ENCODE measurements around the gene GRAMD1C. TPM values are rescaled to one million over a fixed set of nuclear protein-coding genes. Genes with fewer than 3 reads are reported as not detected.

GRAMD1C gene
- total and polyA plus RNA-seq, 2 donors (not counting 1 experiment from before 2014, with no cell fraction given), result 0.82 to 7.8 TPM

- Histone ChIP-seq H2AFZ (ENCODE audit: low read length) (no peak overlapping the region), H3K27ac (ENCODE audit: insufficient read depth, low read length) (no peak overlapping the region)
Measured at GRCh38 chr3:113896930-113897329, 58.3 kb downstream of the GRAMD1C start.

DNA sequence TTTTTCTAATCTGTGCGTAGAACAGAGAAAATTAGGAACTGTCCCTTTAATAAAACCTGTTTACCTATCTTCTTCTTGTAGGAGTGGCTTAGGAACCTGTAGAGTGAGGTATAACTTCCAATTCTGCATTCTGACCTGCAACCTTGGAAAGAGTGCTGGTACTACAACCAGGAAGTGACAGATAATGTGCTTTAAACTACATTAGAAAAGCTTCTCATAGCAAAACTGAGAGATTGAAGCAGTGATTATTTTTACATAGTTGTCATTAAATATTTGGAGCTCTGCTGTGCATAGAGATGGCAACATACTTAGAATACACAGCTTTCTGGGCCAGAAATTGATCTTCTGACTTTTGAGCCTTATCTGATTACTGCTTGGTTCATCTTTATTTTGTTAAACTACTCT, 58.8 kb downstream of the GRAMD1C start:
- no peaks in the 10 kb centered on the region for H3K27me3 ChIP-seq (ENCODE audit: control insufficient read depth, insufficient read depth, low read length)
- peak overlapping the region in 2 of 4 experiments; percentile 10 to 29 for H3K4me3 ChIP-seq (replicated peaks in 1 of 4; ENCODE audit: control extremely low read depth in 1 of 4, insufficient read depth in 1 of 4, low read depth in 3 of 4, low read length in 4 of 4)
- H4K20me1 ChIP-seq (ENCODE audit: control insufficient read depth, extremely low read depth, insufficient read depth, low read length), result no peaks in the 10 kb centered on the region
- no peak overlapping the region for H3K9ac ChIP-seq (ENCODE audit: insufficient read depth, low read length)
- H3K36me3 ChIP-seq (ENCODE audit: control insufficient read depth, insufficient read depth, low read length), result no peaks in the 10 kb centered on the region
- H3K4me1 ChIP-seq (ENCODE audit: control insufficient read depth, extremely low read depth, insufficient read depth, low read length), result no peaks in the 10 kb centered on the region
- H2AFZ ChIP-seq (ENCODE audit: low read length), result peak overlapping the region; percentile 77
- H3K27ac ChIP-seq (ENCODE audit: insufficient read depth, low read length), result no peak overlapping the region
- H3K79me2 ChIP-seq (ENCODE audit: control insufficient read depth, insufficient read depth, low read length), result no peaks in the 10 kb centered on the region
- no peak for DNase-seq (ENCODE audit: low read depth in 2 of 2)
- H3K4me2 ChIP-seq (ENCODE audit: extremely low read depth, insufficient read depth, low read length), result peak overlapping the region; percentile 70
- no peaks in the 10 kb centered on the region for H3K9me3 ChIP-seq (ENCODE audit: control insufficient read depth, insufficient read depth, low read depth, low read length)
- no peak for TF ChIP-seq EZH2 (IDR thresholded peaks at IDR 0.05; ENCODE audit: low read length, missing control alignments)
- TF ChIP-seq CTCF (conservative IDR thresholded peaks at IDR 0.05 in 1 of 2, IDR thresholded peaks at IDR 0.05 in 1 of 2; ENCODE audit: low read depth in 1 of 2, low read length in 2 of 2), result no peak

More at GRCh38 chr3:113896930-113897329, 58.3 kb downstream of the GRAMD1C start:
- Histone ChIP-seq H3K4me2 (ENCODE audit: extremely low read depth, insufficient read depth, low read length) (peak overlapping the region; percentile 70), H3K36me3 (ENCODE audit: control insufficient read depth, insufficient read depth, low read length) (no peaks in the 10 kb centered on the region), H3K27me3 (ENCODE audit: control insufficient read depth, insufficient read depth, low read length) (no peaks in the 10 kb centered on the region), H3K9me3 (ENCODE audit: control insufficient read depth, insufficient read depth, low read depth, low read length) (no peaks in the 10 kb centered on the region), H3K9ac (ENCODE audit: insufficient read depth, low read length) (no peak overlapping the region), H3K4me3 (replicated peaks in 1 of 4; ENCODE audit: control extremely low read depth in 1 of 4, insufficient read depth in 1 of 4, low read depth in 3 of 4, low read length in 4 of 4) (peak overlapping the region in 2 of 4 experiments; percentile 10 to 29), H3K4me1 (ENCODE audit: control insufficient read depth, extremely low read depth, insufficient read depth, low read length) (no peaks in the 10 kb centered on the region), H4K20me1 (ENCODE audit: control insufficient read depth, extremely low read depth, insufficient read depth, low read length) (no peaks in the 10 kb centered on the region), H3K79me2 (ENCODE audit: control insufficient read depth, insufficient read depth, low read length) (no peaks in the 10 kb centered on the region)
- DNase-seq (ENCODE audit: low read depth in 2 of 2), result no peak
- TF ChIP-seq CTCF (conservative IDR thresholded peaks at IDR 0.05 in 1 of 2, IDR thresholded peaks at IDR 0.05 in 1 of 2; ENCODE audit: low read depth in 1 of 2, low read length in 2 of 2), result no peak
- TF ChIP-seq EZH2 (IDR thresholded peaks at IDR 0.05; ENCODE audit: low read length, missing control alignments), result no peak

DNA sequence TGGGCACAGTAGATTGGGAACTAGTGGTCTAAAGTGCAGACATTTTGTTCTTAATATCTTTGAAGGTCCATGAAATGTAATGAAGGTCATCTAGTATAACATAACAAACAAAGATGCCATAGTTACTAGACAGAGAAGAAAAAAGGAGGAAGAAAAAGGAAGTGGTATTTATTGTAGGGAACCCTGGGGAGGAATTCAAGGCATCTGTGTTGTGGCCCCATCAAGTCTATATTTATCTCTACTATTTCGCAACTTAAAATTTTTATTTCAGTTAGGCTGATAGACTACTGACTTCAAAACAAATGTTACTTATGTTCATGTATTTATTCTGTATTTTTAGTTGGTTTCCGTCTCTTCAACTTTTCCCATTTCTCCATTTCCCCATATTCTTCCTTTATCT, 60.3 kb downstream of the GRAMD1C start:
- no peaks in the 10 kb centered on the region for H3K9me3 ChIP-seq (ENCODE audit: control insufficient read depth, insufficient read depth, low read depth, low read length)
- no peaks in the 10 kb centered on the region for H3K79me2 ChIP-seq (ENCODE audit: control insufficient read depth, insufficient read depth, low read length)
- no peaks in the 10 kb centered on the region for H3K4me1 ChIP-seq (ENCODE audit: control insufficient read depth, extremely low read depth, insufficient read depth, low read length)
- no peaks in the 10 kb centered on the region for H3K27me3 ChIP-seq (ENCODE audit: control insufficient read depth, insufficient read depth, low read length)
- H3K4me2 ChIP-seq (ENCODE audit: extremely low read depth, insufficient read depth, low read length), result no peak overlapping the region
- DNase-seq (ENCODE audit: low read depth in 2 of 2), result peak; percentile 27 to 44
- H4K20me1 ChIP-seq (ENCODE audit: control insufficient read depth, extremely low read depth, insufficient read depth, low read length), result no peaks in the 10 kb centered on the region
- TF ChIP-seq EZH2 (IDR thresholded peaks at IDR 0.05; ENCODE audit: low read length, missing control alignments) (no peak), CTCF (conservative IDR thresholded peaks at IDR 0.05 in 1 of 2, IDR thresholded peaks at IDR 0.05 in 1 of 2; ENCODE audit: low read depth in 1 of 2, low read length in 2 of 2) (no peak)
- H3K36me3 ChIP-seq (ENCODE audit: control insufficient read depth, insufficient read depth, low read length), result no peaks in the 10 kb centered on the region
- no peak overlapping the region for H3K27ac ChIP-seq (ENCODE audit: insufficient read depth, low read length)
- H3K4me3 ChIP-seq (replicated peaks in 1 of 4; ENCODE audit: control extremely low read depth in 1 of 4, insufficient read depth in 1 of 4, low read depth in 3 of 4, low read length in 4 of 4), result no peak overlapping the region
- H2AFZ ChIP-seq (ENCODE audit: low read length), result peak overlapping the region; percentile 14
- no peak overlapping the region for H3K9ac ChIP-seq (ENCODE audit: insufficient read depth, low read length)
